SKM-1 (cell line): ENCODE data around the gene CATSPER4.
A peak's percentile ranks its signal among the peaks of the same experiment; 100 is the strongest.

Experiments used
- DNase-seq: peaks from one replicate; lab custom pipeline; 2025; ENCODE audit not compliant: unreplicated experiment; lab: John Stamatoyannopoulos, UW

CATSPER4 gene

DNA sequence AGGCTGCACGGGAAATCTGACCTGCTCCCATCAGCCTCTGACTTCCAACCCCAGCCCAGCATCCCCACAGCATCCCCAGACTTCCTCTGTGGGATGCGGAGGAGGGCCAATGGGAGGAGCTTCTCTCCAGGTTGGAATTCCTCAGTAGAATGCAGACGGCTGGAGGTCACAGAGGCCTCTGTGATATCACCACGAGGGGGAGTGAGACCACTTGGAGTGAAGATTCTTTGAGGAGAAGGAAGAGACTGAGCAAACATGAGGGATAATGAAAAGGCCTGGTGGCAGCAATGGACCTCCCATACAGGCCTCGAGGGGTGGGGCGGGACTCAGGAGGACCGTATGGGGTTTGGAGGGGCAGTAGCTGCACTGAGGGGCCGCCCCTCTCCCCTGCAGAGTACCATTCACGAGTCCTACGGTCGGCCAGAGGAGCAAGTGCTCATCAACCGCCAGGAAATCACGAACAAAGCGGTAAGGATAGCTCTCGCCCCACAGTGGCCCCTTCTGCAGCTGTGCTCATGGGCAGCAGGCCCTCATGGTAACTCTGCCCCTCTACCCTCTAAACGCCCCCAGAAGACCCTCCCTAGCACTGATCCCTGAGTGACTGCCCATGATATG is at the start of gene CATSPER4:
Gene CATSPER4 (plus strand): TSS at position 230 of the 615 bp plus-strand sequence. CDS start 26 bp downstream, at position 256.
- DNase-seq, result no peak

DNA sequence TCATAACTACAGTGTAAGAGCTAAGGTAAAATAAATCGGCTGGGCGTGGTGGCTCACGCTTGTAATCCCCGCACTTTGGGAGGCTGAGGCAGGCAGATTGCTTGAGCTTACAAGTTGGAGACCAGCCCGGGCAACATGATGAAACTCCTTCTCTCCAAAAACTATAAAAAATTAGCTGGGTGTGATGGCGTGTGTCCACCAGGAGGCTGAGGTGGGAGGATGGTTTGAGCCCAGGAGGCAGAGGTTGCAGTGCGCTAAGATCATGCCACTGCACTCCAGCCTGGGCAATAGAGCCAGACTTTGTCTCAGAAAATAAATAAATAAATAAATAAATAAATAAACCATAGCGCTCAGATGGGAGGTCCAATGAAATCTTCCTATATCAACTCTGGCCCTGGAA is 48.2 kb upstream of the CATSPER4 start:
- DNase-seq, result no peak

DNA sequence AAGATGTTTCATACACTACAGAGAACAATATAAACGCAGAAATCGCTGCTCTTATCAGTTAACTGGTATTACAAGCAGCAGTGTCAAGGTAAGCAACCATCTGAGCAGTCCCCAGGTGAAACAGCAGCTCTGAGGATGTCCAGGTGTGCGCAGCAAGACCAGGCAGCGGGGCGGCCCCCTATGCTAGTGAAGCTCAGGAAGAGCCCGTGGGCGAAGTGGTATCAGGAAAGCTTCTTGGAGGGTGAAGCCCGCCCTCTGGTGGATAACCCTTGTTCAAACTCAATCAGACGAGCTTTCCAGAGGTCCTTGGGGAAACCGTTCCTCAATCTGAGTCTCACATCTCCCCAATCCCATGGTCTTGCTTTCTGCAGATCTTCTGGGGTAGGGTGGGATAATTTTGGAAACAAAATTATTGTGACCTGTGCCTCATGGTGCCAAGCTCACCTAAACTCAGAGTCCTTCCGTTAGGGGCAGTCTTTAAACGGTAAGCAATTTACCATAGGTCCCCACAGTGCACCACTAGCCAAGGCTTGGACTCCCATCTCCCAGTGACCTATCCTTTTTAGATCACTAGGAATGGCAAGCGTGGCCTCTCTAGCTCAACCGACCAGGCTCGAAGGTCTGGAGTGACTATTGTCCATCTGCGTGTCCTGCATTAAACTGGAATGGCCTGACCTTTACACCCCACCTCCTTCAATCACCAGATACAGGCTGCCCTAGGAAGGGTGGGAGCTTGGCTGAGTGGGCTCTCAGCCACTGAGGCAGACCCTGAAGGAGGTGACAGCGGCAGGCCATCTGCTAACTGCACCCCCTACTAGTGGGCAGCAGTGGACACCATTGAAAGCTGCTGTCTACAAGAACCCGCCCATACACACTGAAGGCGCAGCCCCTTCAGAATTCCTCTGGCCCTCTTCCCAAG is 45.1 kb upstream of the CATSPER4 start:
- peak; percentile 60 for DNase-seq

DNA sequence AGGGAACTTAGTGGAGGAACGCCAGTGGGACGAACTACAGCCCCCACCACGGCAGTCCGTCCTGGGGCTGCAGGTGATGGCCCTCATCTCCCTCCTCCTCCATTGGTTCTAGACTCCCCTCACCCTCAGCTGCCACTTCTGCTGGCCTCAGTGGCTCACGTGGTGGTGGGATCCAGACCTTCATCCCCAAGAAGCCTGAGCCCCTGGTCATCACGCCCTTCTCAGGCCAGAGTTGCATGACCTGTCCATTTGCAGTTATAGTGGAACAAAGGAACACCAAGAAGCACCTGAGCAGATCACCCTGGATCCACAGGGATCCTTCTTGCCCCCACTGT is 44.5 kb upstream of the CATSPER4 start:
- DNase-seq, result no peak

DNA sequence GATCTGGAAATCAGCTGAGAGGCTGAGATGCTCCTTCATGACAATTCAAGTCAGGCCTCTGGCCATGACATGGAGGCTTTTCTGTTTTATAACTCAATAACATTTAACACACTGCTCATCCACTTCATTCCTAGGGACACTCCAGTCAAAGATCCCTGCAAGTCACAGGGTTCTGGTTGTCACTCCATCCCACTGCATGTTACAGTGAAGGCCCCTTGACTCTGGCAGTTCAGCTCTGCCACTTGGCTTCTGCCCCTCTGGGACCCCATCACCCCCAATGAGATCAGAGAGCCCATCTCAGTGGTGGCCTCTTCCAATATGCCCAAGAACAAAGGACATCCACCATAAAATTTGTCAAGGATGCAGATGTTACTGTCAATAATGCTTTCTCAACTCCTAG is 41.5 kb upstream of the CATSPER4 start:
- no peak for DNase-seq

GRCh38 chr1:26153966-26154532 is 36.4 kb upstream of the CATSPER4 start:
- no peak for DNase-seq

- DNase-seq, result no peak
Measured at GRCh38 chr1:26154750-26155149, 35.7 kb upstream of the CATSPER4 start.

DNA sequence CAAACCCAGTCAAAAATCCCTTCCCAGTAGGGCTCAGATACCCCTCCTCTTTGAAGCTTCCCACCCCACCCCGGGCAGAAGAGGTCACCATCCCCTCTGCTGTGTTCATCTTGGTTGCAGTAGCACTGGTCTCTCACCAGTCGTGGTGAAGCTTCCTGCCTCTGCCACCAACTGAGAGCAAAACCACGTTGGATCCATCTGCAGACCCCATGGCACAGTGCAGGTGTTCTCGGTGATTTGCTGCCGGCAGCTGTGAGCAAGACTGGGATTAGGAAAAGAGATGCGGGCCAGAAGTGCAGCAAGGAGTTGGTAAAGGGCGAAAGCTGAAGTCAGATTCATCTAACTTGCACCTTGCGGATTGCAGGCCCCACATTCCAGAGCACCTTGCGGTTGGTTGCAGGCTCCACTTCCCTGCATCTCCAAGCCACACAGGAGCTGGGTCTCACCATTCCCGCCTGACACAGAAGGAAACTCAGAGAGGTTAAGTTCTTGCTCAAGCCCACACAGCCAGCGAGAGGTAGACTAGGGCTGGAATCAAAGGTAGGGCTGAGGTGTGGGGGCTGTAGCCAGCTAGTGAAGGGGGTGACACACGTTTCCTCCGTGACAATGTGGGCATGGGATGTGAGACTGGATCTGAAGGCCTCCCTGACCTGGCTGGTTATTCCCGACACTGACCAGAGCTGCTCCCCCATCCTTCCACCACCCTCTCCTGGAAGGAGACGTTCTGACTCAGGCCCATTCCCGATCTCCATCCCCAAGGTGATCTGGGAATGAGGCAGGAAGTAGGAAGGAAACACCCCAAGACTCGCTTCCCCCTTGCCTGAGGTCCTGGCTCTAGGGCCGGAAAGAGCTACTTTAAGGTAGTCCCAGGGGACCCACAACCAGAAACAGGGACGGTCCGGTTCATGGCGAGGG is 34.8 kb upstream of the CATSPER4 start:
- DNase-seq, result no peak

DNA sequence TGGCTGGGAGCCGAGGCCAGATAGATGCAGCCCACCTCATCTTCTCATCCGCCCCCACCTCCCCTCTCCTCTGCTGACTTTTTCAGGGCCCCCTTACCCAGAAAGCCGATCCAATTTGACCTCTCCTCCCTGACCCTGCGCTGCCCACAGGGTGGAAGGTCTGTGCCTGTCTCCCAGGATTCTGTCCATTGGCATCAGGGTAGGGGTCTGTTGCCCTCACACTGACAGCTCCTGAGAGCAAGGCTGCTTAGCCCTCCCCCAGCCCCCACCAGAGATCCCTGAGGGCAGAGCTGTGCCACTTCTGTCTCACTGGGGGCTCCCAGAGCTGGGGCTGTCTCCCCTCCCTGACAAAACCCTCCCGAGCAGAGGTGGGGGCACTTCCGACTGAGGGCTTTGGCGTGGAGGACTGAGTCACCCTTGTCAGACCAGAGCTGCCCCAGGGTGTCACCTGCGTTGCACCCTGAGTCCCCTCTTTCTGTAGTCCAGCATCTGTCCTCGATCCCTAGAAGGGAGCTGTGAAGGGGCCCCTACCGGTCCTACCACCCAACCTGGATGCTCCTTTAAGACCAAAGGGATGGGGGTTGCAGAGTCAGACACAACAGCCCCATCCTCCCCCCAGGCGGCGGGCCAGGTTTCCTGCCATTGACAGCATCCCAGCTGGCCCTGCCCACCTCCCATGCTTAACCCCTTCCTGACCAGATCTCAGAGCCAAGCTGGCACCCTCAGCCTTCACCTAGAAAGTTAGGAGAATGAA is 33.9 kb upstream of the CATSPER4 start:
- no peak for DNase-seq

- no peak for DNase-seq
Measured at GRCh38 chr1:26158271-26158907, 32.0 kb upstream of the CATSPER4 start.

- DNase-seq, result no peak
Measured at GRCh38 chr1:26158908-26159742, 31.3 kb upstream of the CATSPER4 start, which contains the start of gene FAM110D. TSS of gene FAM110D (plus strand) at chr1:26159079. CDS start at chr1:26161292, 2,213 bp downstream.

- no peak for DNase-seq
Measured at GRCh38 chr1:26159743-26160039, 30.7 kb upstream of the CATSPER4 start.

GRCh38 chr1:26160527-26161414 is 29.6 kb upstream of the CATSPER4 start:
- DNase-seq, result no peak

GRCh38 chr1:26161415-26162219 is 28.8 kb upstream of the CATSPER4 start:
- peak; percentile 44 for DNase-seq

GRCh38 chr1:26162220-26162709 is 28.1 kb upstream of the CATSPER4 start:
- DNase-seq, result no peak

DNA sequence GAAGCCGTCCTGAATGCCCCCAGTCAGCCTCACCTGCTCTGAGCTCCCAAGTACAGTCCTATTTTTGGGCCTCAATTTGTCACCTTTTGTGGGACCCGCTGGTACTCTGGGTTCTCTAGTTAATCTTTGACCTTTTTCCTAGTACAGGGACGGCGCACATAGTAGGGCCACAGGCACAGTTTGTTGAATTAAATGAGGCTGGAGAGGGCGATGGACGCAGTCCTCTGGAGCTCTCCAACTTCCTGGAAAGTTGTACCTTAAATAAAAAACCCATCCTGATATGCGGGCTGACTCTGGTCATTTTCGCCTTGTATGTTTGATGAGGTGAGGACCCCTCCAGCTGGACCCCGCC is 26.7 kb upstream of the CATSPER4 start:
- DNase-seq, result no peak
